Ramos (cell line): Measurements from ENCODE around the gene PI4KA.
"Not testable (repeated sequence)": the region's sequence is repeated elsewhere in the genome, so short reads cannot be mapped to it uniquely, and the experiment has no call there.

Experiments used
- in situ Hi-C: fragments of 300-500 bp; cut with MboI; formaldehyde crosslinking; loops from one replicate; pipeline ENCODE4 v1.14.3; 2022; ENCODE audit warnings: low sequenced_read_pairs; ENCODE audit not compliant: unreplicated experiment

PI4KA gene

GRCh38 chr22:20781272-20781990 is 77.2 kb downstream of the PI4KA start:
- in situ Hi-C loops: no loop called here

DNA sequence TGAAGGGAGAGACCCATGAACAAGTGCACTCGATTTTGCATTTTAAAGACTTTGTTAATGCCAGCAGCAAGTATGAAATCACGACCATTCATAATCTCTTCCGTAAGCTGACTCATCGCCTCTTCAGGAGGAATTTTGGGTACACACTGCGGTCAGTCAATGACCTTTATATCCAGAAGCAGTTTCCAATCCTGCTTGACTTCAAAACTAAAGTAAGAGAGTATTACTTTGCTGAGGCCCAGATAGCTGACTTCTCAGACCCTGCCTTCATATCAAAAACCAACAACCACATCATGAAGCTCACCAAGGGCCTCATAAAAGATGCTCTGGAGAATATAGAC is 78.8 kb downstream of the PI4KA start:
- in situ Hi-C loops: no loop called here

DNA sequence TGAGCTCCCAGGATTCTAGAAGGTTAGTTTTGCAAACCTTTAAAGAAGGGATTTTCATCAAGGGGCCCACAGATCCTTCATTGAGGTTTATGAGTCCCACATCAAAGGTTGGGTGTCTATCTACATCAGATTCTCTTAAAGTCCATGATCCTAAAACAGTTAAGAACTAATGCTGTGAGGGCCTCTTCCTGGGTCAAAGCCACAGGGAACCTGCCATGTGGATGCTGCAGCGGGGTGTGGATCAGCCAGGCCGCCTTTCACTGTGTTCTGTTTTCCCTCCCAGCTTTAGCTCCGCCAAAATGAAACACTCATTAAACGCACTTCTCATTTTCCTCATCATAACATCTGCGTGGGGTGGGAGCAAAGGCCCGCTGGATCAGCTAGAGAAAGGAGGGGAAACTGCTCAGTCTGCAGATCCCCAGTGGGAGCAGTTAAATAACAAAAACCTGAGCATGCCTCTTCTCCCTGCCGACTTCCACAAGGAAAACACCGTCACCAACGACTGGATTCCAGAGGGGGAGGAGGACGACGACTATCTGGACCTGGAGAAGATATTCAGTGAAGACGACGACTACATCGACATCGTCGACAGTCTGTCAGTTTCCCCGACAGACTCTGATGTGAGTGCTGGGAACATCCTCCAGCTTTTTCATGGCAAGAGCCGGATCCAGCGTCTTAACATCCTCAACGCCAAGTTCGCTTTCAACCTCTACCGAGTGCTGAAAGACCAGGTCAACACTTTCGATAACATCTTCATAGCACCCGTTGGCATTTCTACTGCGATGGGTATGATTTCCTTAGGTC is 79.4 kb downstream of the PI4KA start:
- in situ Hi-C loops: no loop called here

- in situ Hi-C loops: no loop called here
Observed at GRCh38 chr22:20777420-20778177, 81.0 kb downstream of the PI4KA start.

DNA sequence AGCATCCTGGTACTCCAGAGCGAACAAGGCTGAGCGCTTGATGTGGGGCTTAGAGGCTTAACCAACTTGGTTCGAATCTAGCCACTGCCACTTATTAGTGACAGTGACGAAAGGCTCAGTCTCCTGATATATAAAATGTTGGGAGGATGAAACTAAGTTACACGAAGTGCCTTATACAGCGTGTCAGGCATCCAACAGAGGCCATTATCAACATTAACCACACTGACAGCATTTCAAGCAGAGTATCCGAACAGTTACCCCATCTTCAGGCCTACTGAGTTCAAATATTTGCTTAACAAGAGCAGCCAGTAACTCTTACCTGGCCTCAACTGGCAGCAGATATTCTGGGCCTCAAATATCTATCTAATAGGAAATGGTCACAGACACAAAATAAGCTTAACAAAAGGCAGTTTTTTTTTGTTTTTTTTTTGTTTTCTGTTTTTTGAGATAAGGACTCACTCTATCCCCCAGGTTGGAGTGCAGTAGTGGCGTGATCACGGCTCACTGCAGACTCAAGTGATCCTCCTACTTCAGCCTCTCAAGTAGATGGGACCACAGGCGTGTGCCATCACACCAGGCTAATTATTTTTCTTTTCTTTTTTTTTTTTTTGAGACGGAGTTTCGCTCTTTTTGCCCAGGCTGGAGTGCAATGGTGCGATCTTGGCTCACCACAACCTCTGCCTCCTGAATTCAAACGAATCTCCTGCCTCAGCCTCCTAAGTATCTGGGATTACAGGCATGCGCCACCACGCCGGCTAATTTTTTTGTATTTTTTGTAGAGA is 81.8 kb downstream of the PI4KA start:
- in situ Hi-C loops: no loop called here

DNA sequence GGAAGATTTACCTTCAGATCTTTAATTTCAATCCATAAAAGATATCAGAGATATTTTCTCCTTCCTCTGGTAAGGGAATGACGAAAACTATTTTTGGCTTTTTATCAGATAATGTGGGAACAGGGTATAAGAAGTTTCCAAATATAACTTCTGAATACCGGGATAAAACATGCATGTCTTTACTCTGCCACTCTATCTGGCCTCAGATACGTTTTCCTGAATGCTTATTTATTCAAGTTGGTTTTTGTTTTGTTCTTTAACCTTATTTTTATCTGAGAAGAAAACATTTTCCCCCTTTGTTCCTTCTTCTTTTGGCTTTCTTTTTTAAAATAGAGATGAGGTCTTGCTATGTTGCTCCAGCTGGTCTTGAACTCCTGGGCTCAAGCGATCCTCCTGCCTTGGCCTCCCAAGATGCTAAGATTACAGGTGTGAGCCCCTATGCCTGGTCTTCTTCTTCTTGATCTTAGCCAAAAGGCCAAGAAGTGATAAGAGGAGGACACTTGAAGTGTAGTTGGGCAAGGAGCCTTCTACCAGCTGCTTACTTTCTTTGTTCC is 83.2 kb downstream of the PI4KA start:
- in situ Hi-C loops: no loop called here

DNA sequence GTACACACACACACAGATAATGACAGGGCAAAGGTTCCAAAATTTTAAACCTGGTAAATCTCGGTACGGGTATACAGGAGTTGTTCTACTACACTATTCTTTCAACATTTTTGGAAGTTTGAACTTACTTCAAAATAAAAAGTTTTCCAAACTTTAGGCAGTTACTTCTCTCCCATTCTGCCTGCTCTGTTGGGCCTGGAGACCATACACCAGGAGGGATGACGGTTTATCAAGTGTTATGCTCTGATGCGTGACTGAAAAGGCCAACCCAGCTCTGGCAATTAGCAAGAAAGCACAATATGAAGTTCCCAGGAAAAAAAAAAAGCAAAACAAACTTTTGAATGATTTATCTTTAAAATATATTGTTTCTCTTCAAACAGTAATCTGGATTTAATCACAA is 83.7 kb downstream of the PI4KA start:
- in situ Hi-C loops: no loop called here

DNA sequence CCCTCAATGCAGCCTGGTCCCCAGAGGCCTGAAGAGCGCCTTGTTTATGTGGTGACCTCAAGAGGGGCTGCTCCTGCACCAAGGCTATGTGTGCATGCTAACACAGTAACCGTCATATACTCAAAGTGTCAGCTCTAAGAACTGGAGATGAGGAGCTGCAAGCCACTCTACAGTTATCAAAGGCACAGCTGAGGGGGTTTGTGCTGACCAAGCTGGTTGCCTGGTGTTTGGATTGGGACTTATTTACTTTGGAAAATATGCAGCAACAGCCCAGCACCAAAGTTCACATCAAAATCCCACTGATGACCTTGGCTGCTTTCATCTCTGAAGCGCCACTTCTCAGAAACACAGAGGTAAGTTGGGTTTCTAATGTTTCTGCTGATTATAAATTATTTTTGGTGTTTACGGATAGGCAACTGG is 84.8 kb downstream of the PI4KA start, which contains the start of gene SERPIND1:
Gene SERPIND1, plus strand, starts transcription at position 321 of the 420 bp plus-strand sequence. CDS start 5,200 bp downstream, outside the sequence.
- in situ Hi-C loops: no loop called here

- in situ Hi-C loops: no loop called here
Observed at GRCh38 chr22:20771918-20772625, 86.5 kb downstream of the PI4KA start.

DNA sequence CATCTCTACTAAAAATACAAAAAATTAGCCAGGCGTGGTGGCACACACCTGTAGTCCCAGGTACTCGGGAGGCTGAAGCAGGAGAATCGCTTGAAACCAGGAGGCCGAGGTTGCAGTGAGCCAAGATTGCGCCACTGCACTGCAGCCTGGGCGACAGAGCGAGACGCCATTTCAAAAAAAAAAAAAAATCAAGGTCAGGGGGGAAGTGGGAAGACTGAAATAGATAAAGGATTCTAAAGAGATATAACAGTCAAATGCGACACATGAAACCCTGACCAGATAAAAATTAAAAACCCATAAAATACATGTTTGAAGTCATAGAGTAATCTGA is 89.2 kb downstream of the PI4KA start:
- in situ Hi-C loops: not testable (repeated sequence)

GRCh38 chr22:20766530-20766929 is 92.1 kb downstream of the PI4KA start:
- in situ Hi-C loops: no loop called here

- in situ Hi-C loops: no loop called here
Observed at GRCh38 chr22:20765938-20766337, 92.7 kb downstream of the PI4KA start.

DNA sequence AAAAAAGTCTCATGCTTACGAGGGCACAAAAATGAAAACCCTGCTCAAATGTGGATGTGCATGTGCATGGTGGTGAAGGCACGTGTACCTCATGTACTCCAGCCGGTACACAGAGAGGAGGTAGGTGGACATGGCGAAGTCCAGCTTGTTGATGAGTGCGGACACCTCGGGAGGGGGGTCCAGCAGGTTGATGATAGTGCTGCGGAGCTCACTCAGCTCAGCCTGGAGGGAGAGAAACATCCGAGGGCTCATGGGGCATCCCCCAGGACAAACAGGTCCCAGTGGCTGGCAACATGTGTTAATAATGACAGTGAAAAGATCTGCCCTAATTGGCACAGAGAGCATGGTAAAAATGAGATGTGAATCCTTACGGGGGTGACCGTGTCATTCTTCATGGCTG is 93.9 kb downstream of the PI4KA start:
- in situ Hi-C loops: no loop called here

- in situ Hi-C loops: no loop called here
Observed at GRCh38 chr22:20764471-20764720, 94.2 kb downstream of the PI4KA start.

GRCh38 chr22:20763630-20764470 is 94.8 kb downstream of the PI4KA start:
- in situ Hi-C loops: no loop called here

GRCh38 chr22:20762233-20762796 is 96.3 kb downstream of the PI4KA start:
- in situ Hi-C loops: no loop called here

DNA sequence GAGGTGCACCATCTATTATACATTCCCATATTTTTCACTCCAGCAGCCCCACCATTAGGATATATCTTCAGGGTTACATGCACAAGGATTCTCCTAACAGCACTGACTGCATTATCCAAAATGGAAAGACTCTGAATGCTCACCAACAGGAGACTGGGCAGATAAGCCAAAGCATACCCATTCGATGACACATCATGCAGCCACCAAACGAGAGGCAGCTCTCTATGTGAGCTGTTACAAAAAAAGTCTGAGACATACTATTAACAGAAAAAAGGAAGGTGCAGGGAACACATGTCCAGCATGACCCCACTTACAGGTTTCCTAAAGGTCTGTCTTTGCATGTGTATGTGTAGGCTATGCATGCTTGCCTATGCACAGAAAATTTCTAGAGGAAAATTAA is 97.1 kb downstream of the PI4KA start:
- in situ Hi-C loops: no loop called here

DNA sequence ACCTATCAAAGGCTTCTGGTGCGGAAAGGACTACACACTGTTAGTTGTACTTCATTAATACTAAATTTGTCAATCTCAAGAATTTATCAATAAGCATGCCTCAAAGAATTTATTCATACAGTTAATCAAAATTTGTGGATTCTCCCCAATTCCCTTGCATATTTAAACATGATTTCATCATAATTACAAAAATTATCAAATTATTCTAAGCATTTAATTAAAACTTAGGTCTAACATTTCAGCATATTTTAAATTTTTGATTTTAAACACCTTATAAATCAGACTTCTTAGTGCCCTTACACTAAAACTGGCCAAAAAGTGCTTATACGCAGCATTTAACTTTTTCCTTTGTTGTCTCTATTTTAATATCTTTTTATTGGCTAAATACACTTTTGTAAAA is 98.5 kb downstream of the PI4KA start:
- in situ Hi-C loops: no loop called here

GRCh38 chr22:20758688-20759087 is 99.9 kb downstream of the PI4KA start:
- in situ Hi-C loops: no loop called here
